GM23248 (cell line): ENCODE results near the gene IL19.

ENCODE experiments used
- EZH2 ChIP-seq: fragments of 200-600 bp; sonication (generic); IDR thresholded peaks from 2 replicates; pipeline ENCODE4 v1.6.1; 2018; ENCODE audit warnings: antibody characterized with exemption, mild to moderate bottlenecking; ENCODE audit not compliant: insufficient read depth, poor library complexity, severe bottlenecking
- EZH2phosphoT487 ChIP-seq: fragments of 200-600 bp; sonication (generic); IDR thresholded peaks from 2 replicates; pipeline ENCODE4 v1.6.1; 2018; ENCODE audit warnings: antibody characterized with exemption, moderate library complexity, mild to moderate bottlenecking, low read depth; ENCODE audit not compliant: insufficient read depth

DNA sequence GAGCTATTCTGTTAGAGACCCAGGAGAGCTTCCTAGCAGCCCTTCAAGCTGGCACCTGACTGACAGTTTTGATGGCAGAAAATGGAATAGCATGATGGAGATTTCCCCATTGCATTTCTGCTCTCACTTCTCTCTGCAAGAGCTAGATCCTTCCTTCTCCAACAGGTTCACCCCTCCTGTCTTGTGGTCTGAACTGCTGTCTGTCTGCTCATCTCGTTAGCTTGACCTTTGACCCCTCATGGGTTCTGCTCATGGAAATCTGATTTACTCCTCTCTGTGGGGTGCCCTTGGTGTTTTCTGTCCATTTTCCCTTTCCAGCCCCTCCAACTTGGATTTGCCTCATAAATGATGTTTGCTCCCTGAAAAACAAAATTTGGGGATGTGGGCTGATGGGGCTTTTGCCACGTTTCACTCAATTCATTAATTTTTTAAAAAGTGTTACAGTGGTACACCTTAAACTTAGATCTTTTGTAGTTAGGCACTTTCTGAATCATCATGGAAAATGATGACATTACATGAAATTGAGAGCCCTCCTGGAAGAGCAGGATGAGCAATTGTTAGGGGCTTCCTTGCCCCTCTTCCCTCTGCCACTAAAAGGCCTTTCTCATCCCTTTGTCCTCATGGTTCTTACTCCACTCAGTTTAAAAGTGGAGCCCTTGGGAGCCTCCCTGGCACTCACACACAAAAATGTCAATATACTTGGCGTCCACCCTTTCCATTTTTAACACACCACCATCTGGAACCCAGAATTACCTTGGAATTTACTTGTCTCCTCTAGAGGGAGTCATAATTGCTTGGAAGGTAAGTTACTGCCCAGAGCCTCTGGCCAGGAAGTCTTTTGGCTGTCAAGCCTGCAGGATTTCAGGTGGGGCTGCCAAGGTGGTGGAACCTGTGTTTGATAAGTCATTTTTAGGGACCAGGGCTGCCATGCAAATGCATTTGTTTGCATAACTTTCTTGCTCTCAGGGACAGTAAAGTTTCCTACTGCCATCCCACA, 31.9 kb upstream of the IL19 start:
- TF ChIP-seq EZH2phosphoT487 (no peak), EZH2 (no peak)
